HPDE6-E6E7 (cell line): ENCODE measurements around the gene UNC13D.

Experiments
- DNase-seq: peaks from one replicate; pipeline ENCODE4 v3.0.0; 2011; ENCODE audit warnings: missing footprints; ENCODE audit errors: extremely low spot score

Gene UNC13D

DNA sequence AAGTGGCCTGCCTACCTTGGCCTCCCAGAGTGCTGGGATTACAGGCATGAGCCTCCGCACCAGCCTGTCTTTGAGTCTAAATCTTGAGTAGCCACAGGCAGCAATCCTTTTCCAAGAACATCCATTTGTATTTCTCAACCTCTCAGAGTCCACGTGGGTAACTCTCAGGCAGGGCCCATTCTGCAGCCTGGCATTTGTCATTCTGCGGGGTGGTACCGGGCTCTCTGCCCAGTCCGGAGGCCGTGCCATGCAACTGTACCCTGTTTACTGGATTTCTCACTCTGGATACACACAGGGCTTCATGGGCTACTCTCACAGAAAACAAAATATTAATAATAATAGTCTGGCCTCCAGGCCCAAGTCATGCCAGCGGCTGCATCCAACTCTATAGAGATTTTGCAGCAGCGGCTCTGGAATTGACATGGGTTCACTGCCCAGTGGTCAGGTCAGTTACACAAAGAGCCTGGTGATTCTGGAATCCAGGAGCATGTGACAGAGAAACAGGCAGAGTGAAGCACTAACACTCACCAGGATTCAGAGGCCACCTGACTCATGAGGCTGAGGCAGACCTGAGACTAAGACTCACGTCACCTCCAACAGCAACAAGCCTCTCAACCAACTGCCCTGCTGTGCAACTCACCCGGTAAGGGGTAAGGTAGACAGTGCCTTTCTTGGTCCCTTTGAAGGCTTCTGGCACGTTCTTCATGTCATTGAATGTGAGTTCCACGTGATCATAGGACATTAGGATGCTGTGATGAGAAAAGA is 6.9 kb upstream of the UNC13D start:
- no peak for DNase-seq

DNA sequence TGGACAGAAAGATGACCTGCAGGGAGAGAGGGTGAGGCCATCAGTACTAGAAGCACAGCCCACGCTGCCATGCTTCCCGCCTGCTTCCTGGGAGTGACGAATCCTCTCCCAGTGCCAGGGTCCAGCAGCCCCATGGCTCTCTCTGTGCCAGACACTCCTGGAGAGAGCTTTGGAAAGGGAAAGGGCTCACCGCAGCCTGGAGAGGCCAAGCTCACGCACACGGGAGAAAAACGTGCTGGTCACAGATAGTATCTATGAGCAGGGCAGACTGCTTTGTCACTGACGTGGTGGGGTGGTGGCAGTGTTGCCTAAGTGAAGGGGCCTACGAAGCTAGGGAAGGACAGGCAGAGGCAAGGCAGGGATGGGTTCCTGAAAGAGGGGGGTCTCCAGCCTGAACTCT is 5.5 kb upstream of the UNC13D start:
- no peak for DNase-seq

GRCh38 chr17:75849279-75849646 is 5.1 kb upstream of the UNC13D start:
- DNase-seq: no peak

- DNase-seq: peak; percentile 46
These were observed 4.5 kb upstream of the UNC13D start for GRCh38 chr17:75848523-75849278.

- no peak for DNase-seq
These were observed 3.7 kb upstream of the UNC13D start for GRCh38 chr17:75847614-75848522.

DNA sequence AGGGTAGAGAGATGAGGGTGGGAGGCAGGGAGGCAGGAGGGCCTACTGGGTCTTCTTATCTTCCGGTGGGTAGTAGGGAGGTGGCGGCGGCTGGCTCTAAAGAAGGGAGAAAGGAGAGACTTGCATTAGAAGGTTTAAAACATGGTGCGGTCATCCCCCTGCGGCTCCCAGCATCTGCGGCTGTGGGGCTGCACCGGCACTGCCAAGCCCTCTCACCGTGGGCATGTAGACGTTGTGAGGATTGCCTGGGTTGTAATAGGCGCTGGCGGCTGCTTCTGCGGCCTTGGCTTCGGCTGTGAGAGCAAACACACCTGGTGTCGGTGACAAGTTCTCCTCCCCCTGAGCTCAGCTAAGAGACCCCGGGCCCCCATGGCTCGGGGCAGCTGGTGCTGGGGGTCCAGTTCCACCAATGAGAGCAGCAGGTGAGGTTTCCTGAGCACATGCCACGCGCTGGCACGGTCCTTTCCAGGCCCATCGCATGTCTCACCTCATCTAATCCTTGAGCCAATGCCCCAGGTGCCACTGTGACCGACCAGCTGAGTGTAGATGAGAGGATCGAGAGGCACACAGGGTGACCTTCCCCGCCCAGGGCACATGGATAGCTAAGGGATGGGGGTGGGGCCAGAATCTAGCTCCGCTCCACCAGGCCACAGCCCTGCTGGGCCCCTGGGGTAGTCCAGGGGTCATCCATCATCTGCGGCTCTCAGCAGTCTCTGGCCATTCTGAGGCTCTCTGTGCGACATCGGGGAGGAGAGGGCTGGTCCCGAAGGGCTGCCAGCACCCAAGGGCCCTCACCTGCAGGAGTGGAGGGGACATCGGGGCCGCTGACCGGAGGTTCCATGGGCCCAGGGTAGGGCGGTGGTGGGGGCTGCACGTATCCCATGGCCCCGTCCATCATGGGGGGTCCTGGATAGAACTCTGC is 2.7 kb upstream of the UNC13D start:
- DNase-seq: no peak

GRCh38 chr17:75845933-75846691 is 1.9 kb upstream of the UNC13D start:
- no peak for DNase-seq

DNA sequence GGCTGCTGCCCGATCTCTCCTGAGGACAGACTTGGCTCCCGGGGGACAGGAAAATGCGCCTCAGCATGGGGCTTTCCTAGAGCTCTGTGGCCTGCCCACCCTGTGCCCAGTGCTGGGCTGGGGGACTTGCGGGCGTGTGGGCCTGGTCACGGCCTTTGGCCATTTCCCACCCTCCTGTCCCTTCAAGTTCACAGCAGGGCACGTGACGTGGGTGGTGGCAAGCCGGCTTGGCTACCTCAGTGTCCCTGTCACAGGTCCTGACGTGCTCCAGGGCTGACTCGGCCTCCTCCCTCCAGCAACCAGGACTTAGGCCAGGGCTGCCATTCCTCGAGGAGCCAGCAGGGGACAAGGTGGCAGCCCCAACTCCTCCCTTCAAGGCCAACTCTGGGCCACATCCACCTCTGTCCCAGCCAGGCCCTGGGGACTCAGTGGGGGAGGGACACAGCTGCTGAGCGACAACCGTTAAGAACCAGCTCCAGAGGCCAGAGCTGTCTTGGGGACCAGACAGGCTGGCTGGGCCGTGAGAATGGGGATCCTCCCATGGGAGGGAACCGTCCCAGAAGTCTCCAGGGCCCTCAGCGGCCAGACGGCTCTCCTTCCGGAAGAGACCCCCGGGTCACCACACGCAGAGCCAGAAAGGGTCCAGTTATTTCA is 981 bp upstream of the UNC13D start:
- peak; percentile 89 for DNase-seq

DNA sequence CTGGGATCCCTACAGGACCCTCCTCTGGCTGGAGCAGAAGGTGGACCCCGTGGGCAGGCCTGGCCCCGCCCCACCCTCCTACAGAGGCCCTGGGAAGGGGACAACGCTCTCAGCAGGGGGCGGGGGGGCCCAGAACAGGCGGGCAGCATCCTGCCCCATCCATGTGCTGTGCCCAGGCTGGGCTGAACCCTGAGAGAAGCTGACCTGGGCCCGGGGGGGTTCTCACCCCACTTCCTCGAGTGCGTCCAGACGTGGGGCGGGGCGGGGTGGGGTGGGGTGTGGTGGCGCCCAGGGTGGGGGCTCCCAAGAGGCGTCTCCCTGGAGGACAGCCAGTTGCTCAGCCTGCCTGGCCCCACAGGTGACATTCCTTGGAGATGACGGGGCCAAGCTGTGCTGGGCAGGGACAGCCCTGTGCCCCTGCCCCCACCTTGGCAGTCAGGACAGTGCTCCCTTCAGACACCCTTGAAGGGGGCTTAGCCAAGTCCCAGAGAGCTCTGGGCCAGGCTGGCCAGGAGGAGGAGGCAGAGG is 390 bp upstream of the UNC13D start:
- DNase-seq: peak; percentile 71

DNA sequence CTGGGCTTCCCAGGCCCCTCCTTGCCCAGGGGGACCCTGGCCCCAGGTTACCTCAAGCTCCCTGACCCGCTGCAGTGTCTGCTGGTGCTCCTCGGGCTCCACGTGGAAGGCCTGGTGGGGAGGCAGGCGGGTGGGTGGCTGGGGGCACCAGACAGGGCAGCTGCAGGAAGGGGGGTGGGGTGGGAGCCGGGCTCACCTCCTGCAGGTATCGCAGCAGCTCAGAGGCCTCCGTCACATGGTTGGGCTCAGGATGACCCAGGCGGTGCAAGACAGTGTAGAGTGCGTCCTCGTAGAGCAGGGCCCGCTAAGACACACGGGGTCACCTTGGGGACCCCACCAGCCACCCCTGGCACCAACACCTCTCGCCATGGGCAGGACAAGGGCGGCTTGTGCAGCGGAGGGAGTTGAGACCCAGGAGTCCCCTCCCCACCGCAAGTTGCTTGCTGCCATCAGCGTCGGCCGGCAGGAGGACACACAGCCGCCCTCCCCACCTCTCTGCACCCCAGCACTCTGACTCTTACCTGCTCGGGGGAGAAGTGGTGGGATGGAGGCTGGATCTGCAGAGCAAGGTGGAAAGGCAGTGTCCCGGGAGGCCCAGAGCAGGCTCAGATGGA is 1.1 kb downstream of the UNC13D start:
- DNase-seq: no peak

DNA sequence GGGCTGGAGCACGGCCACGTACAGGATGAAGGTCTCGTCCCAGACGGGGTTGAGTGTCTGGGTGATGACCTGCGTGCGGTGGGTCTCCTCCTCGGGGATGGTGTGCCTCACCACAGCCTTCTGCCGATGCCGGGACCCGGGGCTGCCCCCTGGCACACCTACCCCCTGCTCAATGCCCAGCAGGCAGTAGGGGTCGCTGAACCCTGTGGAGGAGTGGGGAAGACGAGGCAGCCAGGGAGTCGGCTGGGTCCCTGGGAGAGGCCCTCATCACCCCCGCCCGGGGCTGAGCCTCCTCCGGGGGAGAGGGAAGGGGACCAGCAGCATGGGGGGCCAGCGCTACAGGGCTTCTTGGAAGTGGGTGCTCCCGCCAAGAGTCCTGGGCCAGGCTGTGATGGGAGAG is 1.8 kb downstream of the UNC13D start:
- DNase-seq: no peak

GRCh38 chr17:75840799-75841164 is 3.4 kb downstream of the UNC13D start:
- DNase-seq: no peak

- no peak for DNase-seq
These were observed 4.0 kb downstream of the UNC13D start for GRCh38 chr17:75839942-75840798.

- no peak for DNase-seq
These were observed 5.8 kb downstream of the UNC13D start for GRCh38 chr17:75838410-75838809.

- no peak for DNase-seq
These were observed 6.3 kb downstream of the UNC13D start for GRCh38 chr17:75837899-75838298.

- no peak for DNase-seq
These were observed 7.6 kb downstream of the UNC13D start for GRCh38 chr17:75836605-75837004.

DNA sequence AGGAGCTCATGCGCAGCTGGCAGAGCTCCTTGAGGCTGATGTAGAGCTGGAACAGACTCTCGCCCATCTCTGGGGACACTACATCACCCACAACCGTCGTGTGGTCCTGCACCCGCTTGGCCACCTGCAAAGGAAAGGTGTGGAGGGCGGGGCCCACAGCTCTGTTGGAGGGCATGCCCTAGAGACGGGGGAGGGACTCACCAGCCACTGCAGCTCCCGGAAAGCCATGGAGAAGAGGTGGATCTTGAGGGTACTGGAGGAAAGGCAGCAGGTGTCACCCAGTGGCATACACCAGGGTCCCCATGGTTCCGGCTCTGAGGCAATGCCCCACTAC is 8.6 kb downstream of the UNC13D start:
- DNase-seq: no peak

DNA sequence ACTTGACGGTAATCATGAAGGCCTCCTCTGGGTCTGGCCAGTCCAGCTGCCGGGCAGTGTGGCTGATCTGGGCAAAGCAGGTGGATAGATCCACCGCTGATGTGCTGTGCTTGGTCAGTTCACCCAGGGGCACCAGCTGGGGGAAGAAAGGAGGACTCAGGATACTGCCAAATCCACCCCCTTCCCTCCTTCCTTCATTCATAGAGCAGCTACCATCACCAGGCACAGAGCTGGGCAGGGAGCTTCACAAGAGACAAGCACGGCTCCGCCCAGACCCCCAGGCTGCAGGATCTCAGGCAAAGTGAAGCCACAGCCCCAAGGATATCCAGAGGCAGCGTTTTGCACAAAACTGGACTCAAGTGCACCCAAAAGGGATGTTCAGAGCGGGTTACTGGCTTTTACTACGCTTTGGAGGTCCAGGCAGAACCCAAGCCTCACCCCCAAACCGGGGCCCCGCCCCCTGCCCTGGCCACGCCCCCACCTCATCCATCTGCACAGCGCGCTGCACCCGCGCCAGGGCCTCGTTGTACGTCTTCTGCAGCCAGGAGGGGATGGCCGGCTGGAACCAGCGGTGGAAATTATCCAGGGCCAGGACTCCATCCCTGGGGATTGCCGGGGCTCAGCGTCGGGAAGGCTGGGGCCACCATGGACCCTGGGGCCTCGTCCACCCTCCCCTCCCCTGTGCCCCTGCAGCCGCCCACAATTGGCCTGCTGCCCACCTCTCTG is 9.1 kb downstream of the UNC13D start:
- no peak for DNase-seq
